HL-60 (cell line): ENCODE results near the gene GPR33.

ENCODE experiments used
- DNase-seq, 2 experiments: peaks; one replicate each; pipeline ENCODE4 v3.0.0-alpha.2; 2010 to 2020; ENCODE audit warnings: low read depth in 1 of 2, low spot score in 1 of 2
- H3K27ac ChIP-seq: fragments of 250-450 bp; sonication (Bioruptor Pico); replicated peaks from 2 replicates; pipeline ENCODE4 v1.5.1; 2020; ENCODE audit warnings: mild to moderate bottlenecking, moderate library complexity
- H3K27me3 ChIP-seq: fragments of 250-450 bp; sonication (Bioruptor Pico); 2 replicates; pipeline ENCODE4 v1.5.1; 2021; ENCODE audit warnings: mild to moderate bottlenecking, moderate library complexity; ENCODE audit not compliant: insufficient read depth, poor library complexity, severe bottlenecking
- H3K4me3 ChIP-seq: replicated peaks from 2 replicates; pipeline ENCODE4 v1.5.1; 2011; ENCODE audit warnings: mild to moderate bottlenecking, control low read depth, low read length; ENCODE audit not compliant: insufficient read depth
- CTCF ChIP-seq: IDR thresholded peaks from one replicate; pipeline ENCODE4 v1.5.1; 2011; ENCODE audit warnings: low read length, control low read depth, inconsistent platforms; ENCODE audit not compliant: insufficient read depth
- GABPA ChIP-seq: IDR thresholded peaks from 2 replicates; pipeline ENCODE4 v1.6.1; 2012; ENCODE audit warnings: low read depth
- POLR2AphosphoS5 ChIP-seq: IDR thresholded peaks from 2 replicates; pipeline ENCODE4 v1.6.1; 2012; ENCODE audit warnings: low read depth
- REST ChIP-seq: IDR thresholded peaks from 2 replicates; pipeline ENCODE4 v1.6.1; 2012; ENCODE audit warnings: low read depth; ENCODE audit not compliant: insufficient replicate concordance
- SPI1 ChIP-seq: IDR thresholded peaks from 2 replicates; pipeline ENCODE4 v1.6.1; 2012; ENCODE audit warnings: low read depth, mild to moderate bottlenecking, borderline replicate concordance
- long read RNA-seq: library from polyadenylated mRNA; unstranded; transcript quantifications from one replicate; pipeline ENCODE4 v2.0.0, GENCODE V29; 2020

The GPR33 gene
- long read RNA-seq, result 0 reads

- Histone ChIP-seq H3K27ac (no peak within 1 kb of the TSS), H3K27me3 (no peaks in the 10 kb centered on the region), H3K4me3 (no peak within 1 kb of the TSS)
- peak in 1 of 2 experiments; percentile 11 for DNase-seq
- TF ChIP-seq SPI1, result peak; percentile 77; the same call in 1 of the 2 replicates
- TF ChIP-seq GABPA, result no peak
- no peak for TF ChIP-seq POLR2AphosphoS5
- TF ChIP-seq REST, result no peak
- TF ChIP-seq CTCF, result no peak
Measured at GRCh38 chr14:31487886-31488285, at the start of gene GPR33. TSS of gene GPR33 (minus strand) at chr14:31488039. CDS start at chr14:31483965, 4,074 bp downstream.

- no peak for DNase-seq
- no peak for TF ChIP-seq REST
- no peak for TF ChIP-seq POLR2AphosphoS5
- no peak for TF ChIP-seq SPI1
- no peak for TF ChIP-seq CTCF
- TF ChIP-seq GABPA, result no peak
- Histone ChIP-seq H3K4me3 (no peak overlapping the region), H3K27me3 (peaks cover 4% of the 10 kb centered on the region), H3K27ac (no peak overlapping the region)
Measured at GRCh38 chr14:31536201-31536960, 48.5 kb upstream of the GPR33 start.

GRCh38 chr14:31530136-31530535 lies 42.3 kb upstream of the GPR33 start:
- DNase-seq, result no peak
- peaks cover 7% of the 10 kb centered on the region for H3K27me3 ChIP-seq
- no peak overlapping the region for H3K27ac ChIP-seq
- no peak for TF ChIP-seq CTCF
- TF ChIP-seq POLR2AphosphoS5, result no peak
- no peak for TF ChIP-seq REST
- no peak for TF ChIP-seq GABPA
- no peak for TF ChIP-seq SPI1
- no peak overlapping the region for H3K4me3 ChIP-seq
